Colonic mucosa (tissue), 4 donors: ENCODE data around the gene KMT2C. TPM values are rescaled to one million over a fixed set of nuclear protein-coding genes. Genes with fewer than 3 reads are reported as not detected.
"Not testable (repeated sequence)": the region's sequence is repeated elsewhere in the genome, so short reads cannot be mapped to it uniquely, and the experiment has no call there.

Experiments used
- DNase-seq: peaks from one replicate; pipeline ENCODE4 v3.0.0-alpha.2; 2020
- H3K27ac ChIP-seq: fragments of 200-600 bp; one replicate; pipeline ENCODE4 v1.8.0; 2021
- H3K27me3 ChIP-seq: fragments of 200-600 bp; one replicate; pipeline ENCODE4 v1.8.0; 2021
- H3K36me3 ChIP-seq: fragments of 200-600 bp; one replicate; pipeline ENCODE4 v1.8.0; 2021
- H3K4me1 ChIP-seq: fragments of 200-600 bp; one replicate; pipeline ENCODE4 v1.8.0; 2021; ENCODE audit warnings: mild to moderate bottlenecking
- H3K4me3 ChIP-seq: fragments of 200-600 bp; one replicate; pipeline ENCODE4 v1.8.0; 2021
- H3K9ac ChIP-seq, 2 donors: one replicate each; pipeline ENCODE4 v1.7.0; 2013; ENCODE audit warnings: control low read depth in 2 of 2, low read depth in 2 of 2, low read length in 2 of 2
- H3K9me3 ChIP-seq: fragments of 200-600 bp; one replicate; pipeline ENCODE4 v1.8.0; 2021
- CTCF ChIP-seq: fragments of 200-600 bp; IDR thresholded peaks from one replicate; pipeline ENCODE4 v1.8.0; 2022; ENCODE audit warnings: antibody characterized with exemption, mild to moderate bottlenecking
- intact Hi-C: fragments of 100-400 bp; cut with DNase I; formaldehyde crosslinking; loops from one replicate; pipeline ENCODE4 v1.14.1; 2022
- total RNA-seq, 2 donors: library from RNA; stranded (reverse); fragmentation: NEBNext Ultra II Directional in 1 of 2; extraction: Animal tissue kit (Norgen Biotek cat#: 25700) in 1 of 2; gene quantifications; one replicate each; pipeline ENCODE4 v1.2.1, GENCODE V29; 2021
- donor health status: healthy.
- donor health status: DM: no; HTN: no; CAD: no.
- donor health status: DM: no; HTN: no; CAD: no.

Gene KMT2C
- total RNA-seq, 2 donors from 2014 or later: 70.9 to 73.3 TPM

- DNase-seq: no peak
- H3K9ac ChIP-seq: no peak overlapping the region
- no peaks in the 10 kb centered on the region for H3K4me1 ChIP-seq
- H3K4me3 ChIP-seq: no peak overlapping the region
- H3K27ac ChIP-seq: no peak overlapping the region
- H3K36me3 ChIP-seq: no peaks in the 10 kb centered on the region
- intact Hi-C loops: no loop called here
- H3K27me3 ChIP-seq: no peaks in the 10 kb centered on the region
- no peak for TF ChIP-seq CTCF
- H3K9me3 ChIP-seq: no peaks in the 10 kb centered on the region
Measured at GRCh38 chr7:152362128-152362926, 73.5 kb downstream of the KMT2C start.

- no peak for DNase-seq
- no peaks in the 10 kb centered on the region for H3K36me3 ChIP-seq
- H3K4me3 ChIP-seq: no peak overlapping the region
- H3K9ac ChIP-seq: no peak overlapping the region
- no peaks in the 10 kb centered on the region for H3K9me3 ChIP-seq
- no peak overlapping the region for H3K27ac ChIP-seq
- intact Hi-C loops: loop anchor here (10.0 kb wide), 1 partner anchor 109 kb away; no protein-coding TSS in a partner anchor
- TF ChIP-seq CTCF: no peak
- no peaks in the 10 kb centered on the region for H3K27me3 ChIP-seq
- H3K4me1 ChIP-seq: no peaks in the 10 kb centered on the region
Measured at GRCh38 chr7:152355474-152356057, 80.2 kb downstream of the KMT2C start.

- no peak overlapping the region for H3K9ac ChIP-seq
- no peak overlapping the region for H3K4me3 ChIP-seq
- no peak for DNase-seq
- no peak overlapping the region for H3K27ac ChIP-seq
- no peak for TF ChIP-seq CTCF
- H3K36me3 ChIP-seq: no peaks in the 10 kb centered on the region
- intact Hi-C loops: loop anchor here (10.0 kb wide), 1 partner anchor 111 kb away; no protein-coding TSS in a partner anchor
- no peaks in the 10 kb centered on the region for H3K27me3 ChIP-seq
- H3K4me1 ChIP-seq: no peaks in the 10 kb centered on the region
- no peaks in the 10 kb centered on the region for H3K9me3 ChIP-seq
Measured at GRCh38 chr7:152354061-152354460, 81.7 kb downstream of the KMT2C start.

GRCh38 chr7:152353281-152353680 is 82.5 kb downstream of the KMT2C start:
- not testable (repeated sequence) for H3K9ac ChIP-seq, H3K27ac ChIP-seq, H3K36me3 ChIP-seq, H3K4me1 ChIP-seq, H3K4me3 ChIP-seq, H3K27me3 ChIP-seq, DNase-seq, H3K9me3 ChIP-seq
- intact Hi-C loops: loop anchor here (10.0 kb wide), 1 partner anchor 112 kb away; no protein-coding TSS in a partner anchor

- not testable (repeated sequence) for H3K27ac ChIP-seq, H3K4me1 ChIP-seq, H3K9me3 ChIP-seq, H3K9ac ChIP-seq, H3K27me3 ChIP-seq, H3K36me3 ChIP-seq, DNase-seq, H3K4me3 ChIP-seq
- intact Hi-C loops: loop anchor here (10.0 kb wide), 1 partner anchor 113 kb away; no protein-coding TSS in a partner anchor
Measured at GRCh38 chr7:152351747-152352146, 84.1 kb downstream of the KMT2C start.

- no peak for TF ChIP-seq CTCF
- intact Hi-C loops: loop anchor here (10.0 kb wide), 1 partner anchor 114 kb away; no protein-coding TSS in a partner anchor
- Histone ChIP-seq H3K9ac (no peak overlapping the region), H3K27me3 (no peaks in the 10 kb centered on the region), H3K4me3 (no peak overlapping the region), H3K27ac (no peak overlapping the region), H3K9me3 (no peaks in the 10 kb centered on the region), H3K36me3 (no peaks in the 10 kb centered on the region), H3K4me1 (no peaks in the 10 kb centered on the region)
- no peak for DNase-seq
Measured at GRCh38 chr7:152351168-152351567, 84.6 kb downstream of the KMT2C start.
